ENCODE measurements around the gene FNDC3B. TPM values are rescaled to one million over a fixed set of nuclear protein-coding genes. Genes with fewer than 3 reads are reported as not detected.

The FNDC3B gene
- total and polyA plus RNA-seq, 4 donors, result 23.3 to 74.2 (median 32.9) TPM

DNA sequence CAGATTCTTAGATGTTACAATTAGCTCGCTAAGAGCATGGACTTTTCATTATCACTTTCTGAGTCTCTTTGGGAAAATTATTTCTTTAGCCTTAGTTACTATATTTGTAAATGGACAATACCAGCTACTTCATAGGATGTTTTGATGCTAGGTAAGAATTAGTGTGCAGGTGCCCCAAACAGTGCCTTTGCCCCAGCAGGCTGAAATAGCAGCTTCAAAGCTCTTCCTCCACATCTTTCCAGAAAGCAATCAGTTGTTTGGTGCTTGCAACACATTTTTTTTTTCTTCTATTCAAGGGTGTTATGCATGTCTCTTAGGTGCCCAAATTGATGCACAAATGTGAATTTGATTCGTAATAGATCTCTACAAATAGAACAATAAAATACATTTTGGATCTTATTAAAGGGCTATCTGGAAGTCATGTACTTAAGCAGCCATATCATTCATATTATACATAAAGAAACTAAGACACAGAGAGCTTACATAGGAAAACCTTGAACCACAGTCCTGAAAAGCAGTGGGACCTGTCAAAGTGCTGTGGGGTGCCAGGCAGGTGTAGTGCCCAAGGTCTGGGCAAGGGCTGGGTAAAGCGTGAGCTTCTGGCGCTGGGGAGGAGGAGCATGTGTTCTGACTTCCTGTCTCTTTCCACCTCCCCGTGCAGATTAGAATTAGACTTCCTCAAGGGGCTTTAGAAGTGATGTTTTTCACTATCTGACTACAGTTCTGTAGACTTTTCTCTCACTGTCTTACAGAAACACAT lies 62.9 kb downstream of the FNDC3B start:
- 32% methylated on average over 5 of the region's 5 CpGs for WGBS
- Histone ChIP-seq H3K4me1 (ENCODE audit: control insufficient read depth in 4 of 4, insufficient read depth in 4 of 4, low read length in 3 of 4) (peaks cover 21 to 58% (median 43%) of the 10 kb centered on the region in 4 donors), H3K27ac (ENCODE audit: low read depth in 1 of 2, low read length in 2 of 2) (peak overlapping the region; percentile 72 to 78), H3K27me3 (ENCODE audit: control insufficient read depth in 4 of 4, insufficient read depth in 4 of 4, low read length in 3 of 4) (no peaks in the 10 kb centered on the region), H3K9ac (ENCODE audit: low read depth in 1 of 2, low read length in 2 of 2) (peak overlapping the region; percentile 10 to 63), H3K4me3 (ENCODE audit: low read depth in 1 of 3, low read length in 3 of 3) (no peak overlapping the region), H3K36me3 (ENCODE audit: control insufficient read depth in 4 of 4, insufficient read depth in 3 of 4, low read depth in 1 of 4, low read length in 3 of 4) (no peaks in the 10 kb centered on the region), H3K9me3 (ENCODE audit: control insufficient read depth in 4 of 4, low read length in 3 of 4) (no peaks in the 10 kb centered on the region)
- DNase-seq (ENCODE audit: low spot score), result no peak
- TF ChIP-seq RAD21 (IDR thresholded peaks at IDR 0.05) (no peak), REST (IDR thresholded peaks at IDR 0.05) (no peak), CTCF (IDR thresholded peaks at IDR 0.05; ENCODE audit: low read depth, low read length, missing input control) (no peak), MAX (IDR thresholded peaks at IDR 0.05) (no peak), RXRA (IDR thresholded peaks at IDR 0.05) (no peak), FOXA1 (IDR thresholded peaks at IDR 0.05) (no peak), FOXA2 (IDR thresholded peaks at IDR 0.05) (no peak), GABPA (IDR thresholded peaks at IDR 0.05 in 1 of 2, conservative IDR thresholded peaks at IDR 0.05 in 1 of 2) (no peak), YY1 (IDR thresholded peaks at IDR 0.05) (no peak), TAF1 (conservative IDR thresholded peaks at IDR 0.05) (no peak), JUND (IDR thresholded peaks at IDR 0.05) (no peak), EGR1 (IDR thresholded peaks at IDR 0.05; ENCODE audit: low read depth in 2 of 2) (no peak), HNF4G (IDR thresholded peaks at IDR 0.05) (no peak), HNF4A (conservative IDR thresholded peaks at IDR 0.05) (no peak), NR2F2 (IDR thresholded peaks at IDR 0.05) (no peak), SP1 (IDR thresholded peaks at IDR 0.05) (no peak)
- TF ChIP-seq, protein P1, sequence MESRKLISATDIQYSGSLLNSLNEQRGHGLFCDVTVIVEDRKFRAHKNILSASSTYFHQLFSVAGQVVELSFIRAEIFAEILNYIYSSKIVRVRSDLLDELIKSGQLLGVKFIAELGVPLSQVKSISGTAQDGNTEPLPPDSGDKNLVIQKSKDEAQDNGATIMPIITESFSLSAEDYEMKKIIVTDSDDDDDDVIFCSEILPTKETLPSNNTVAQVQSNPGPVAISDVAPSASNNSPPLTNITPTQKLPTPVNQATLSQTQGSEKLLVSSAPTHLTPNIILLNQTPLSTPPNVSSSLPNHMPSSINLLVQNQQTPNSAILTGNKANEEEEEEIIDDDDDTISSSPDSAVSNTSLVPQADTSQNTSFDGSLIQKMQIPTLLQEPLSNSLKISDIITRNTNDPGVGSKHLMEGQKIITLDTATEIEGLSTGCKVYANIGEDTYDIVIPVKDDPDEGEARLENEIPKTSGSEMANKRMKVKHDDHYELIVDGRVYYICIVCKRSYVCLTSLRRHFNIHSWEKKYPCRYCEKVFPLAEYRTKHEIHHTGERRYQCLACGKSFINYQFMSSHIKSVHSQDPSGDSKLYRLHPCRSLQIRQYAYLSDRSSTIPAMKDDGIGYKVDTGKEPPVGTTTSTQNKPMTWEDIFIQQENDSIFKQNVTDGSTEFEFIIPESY (IDR thresholded peaks at IDR 0.05), result no peak
- TF ChIP-seq, protein P2, sequence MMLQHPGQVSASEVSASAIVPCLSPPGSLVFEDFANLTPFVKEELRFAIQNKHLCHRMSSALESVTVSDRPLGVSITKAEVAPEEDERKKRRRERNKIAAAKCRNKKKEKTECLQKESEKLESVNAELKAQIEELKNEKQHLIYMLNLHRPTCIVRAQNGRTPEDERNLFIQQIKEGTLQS (IDR thresholded peaks at IDR 0.05), result no peak

Measured in liver (tissue), 9 donors.